DOHH2 (cell line): ENCODE data around the gene ABCD3.
"Not testable (repeated sequence)": the region's sequence is repeated elsewhere in the genome, so short reads cannot be mapped to it uniquely, and the experiment has no call there.

Experiments
- EZH2phosphoT487 ChIP-seq: fragments of 200-600 bp; sonication (generic); IDR thresholded peaks from 2 replicates; pipeline ENCODE4 v1.6.1; 2017; ENCODE audit warnings: borderline replicate concordance, mild to moderate bottlenecking, antibody characterized with exemption, low read length, moderate library complexity, mixed read lengths
- TF ChIP-seq, protein P1 (sequence below): fragments of 200-600 bp; sonication (generic); IDR thresholded peaks from one replicate; pipeline ENCODE4 v1.5.1; 2014; ENCODE audit warnings: antibody characterized with exemption, mild to moderate bottlenecking, low read depth, low read length; ENCODE audit not compliant: poor library complexity, severe bottlenecking

- TF ChIP-seq, protein P1, sequence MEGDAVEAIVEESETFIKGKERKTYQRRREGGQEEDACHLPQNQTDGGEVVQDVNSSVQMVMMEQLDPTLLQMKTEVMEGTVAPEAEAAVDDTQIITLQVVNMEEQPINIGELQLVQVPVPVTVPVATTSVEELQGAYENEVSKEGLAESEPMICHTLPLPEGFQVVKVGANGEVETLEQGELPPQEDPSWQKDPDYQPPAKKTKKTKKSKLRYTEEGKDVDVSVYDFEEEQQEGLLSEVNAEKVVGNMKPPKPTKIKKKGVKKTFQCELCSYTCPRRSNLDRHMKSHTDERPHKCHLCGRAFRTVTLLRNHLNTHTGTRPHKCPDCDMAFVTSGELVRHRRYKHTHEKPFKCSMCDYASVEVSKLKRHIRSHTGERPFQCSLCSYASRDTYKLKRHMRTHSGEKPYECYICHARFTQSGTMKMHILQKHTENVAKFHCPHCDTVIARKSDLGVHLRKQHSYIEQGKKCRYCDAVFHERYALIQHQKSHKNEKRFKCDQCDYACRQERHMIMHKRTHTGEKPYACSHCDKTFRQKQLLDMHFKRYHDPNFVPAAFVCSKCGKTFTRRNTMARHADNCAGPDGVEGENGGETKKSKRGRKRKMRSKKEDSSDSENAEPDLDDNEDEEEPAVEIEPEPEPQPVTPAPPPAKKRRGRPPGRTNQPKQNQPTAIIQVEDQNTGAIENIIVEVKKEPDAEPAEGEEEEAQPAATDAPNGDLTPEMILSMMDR, result not testable (repeated sequence)
- TF ChIP-seq EZH2phosphoT487, result not testable (repeated sequence)
These were observed 8.3 kb downstream of the ABCD3 start for GRCh38 chr1:94426485-94426870.
